ENCODE data around the gene CHD5. TPM values are rescaled to one million over a fixed set of nuclear protein-coding genes. Genes with fewer than 3 reads are reported as not detected.

The CHD5 gene
- total and polyA plus RNA-seq, 7 experiments from 2014 or later = 0.14 to 2.8 (median 0.37) TPM; not detected in 2

- no peak overlapping the region for H3K4me3 ChIP-seq (ENCODE audit: low read length)
- H3K36me3 ChIP-seq (ENCODE audit: control insufficient read depth in 2 of 3, insufficient read depth in 3 of 3, low read length in 3 of 3) = no peaks in the 10 kb centered on the region
- POLR2A ChIA-PET = no interaction called here
- H3K36me3 Mint-ChIP-seq = peaks cover 0 to 5% (median 4%) of the 10 kb centered on the region in 5 donors
- ATAC-seq = no peak
- H3K4me1 ChIP-seq (ENCODE audit: control insufficient read depth in 2 of 2, insufficient read depth in 2 of 2, low read length in 2 of 2) = no peaks in the 10 kb centered on the region
- H3K27me3 ChIP-seq (ENCODE audit: control insufficient read depth in 2 of 2, insufficient read depth in 2 of 2, low read length in 2 of 2) = no peaks in the 10 kb centered on the region
- DNase-seq = no peak
- peaks cover 0 to 5% (median 0%) of the 10 kb centered on the region in 3 experiments for H3K9me3 ChIP-seq (ENCODE audit: control insufficient read depth in 2 of 3, low read length in 3 of 3)
- intact Hi-C loops (cut with micrococcal nuclease) = no loop called here
- peaks cover 0 to 11% (median 4%) of the 10 kb centered on the region in 11 donors for H3K9me3 Mint-ChIP-seq
- peaks cover 0 to 6% (median 0%) of the 10 kb centered on the region in 7 donors for H3K4me1 Mint-ChIP-seq
- CTCF ChIA-PET = interaction anchor here (0.6 kb wide), 1 partner anchor 99 kb away, joined by 6 read pairs; no protein-coding TSS in a partner anchor
- H3K4me3 Mint-ChIP-seq = no peak overlapping the region
- no peak overlapping the region for H3K27ac Mint-ChIP-seq
- H3K27me3 Mint-ChIP-seq = no peaks in the 10 kb centered on the region
- no peak overlapping the region for H3K27ac ChIP-seq (ENCODE audit: low read depth, low read length)
Measured at GRCh38 chr1:6136516-6137220, 43.5 kb downstream of the CHD5 start.

GRCh38 chr1:6134741-6135510 is 45.2 kb downstream of the CHD5 start:
- ChIA-PET POLR2A (no interaction called here), CTCF (no interaction called here)
- Mint-ChIP-seq H3K9me3 (peaks cover 0 to 11% (median 4%) of the 10 kb centered on the region in 11 donors), H3K36me3 (peaks cover 0 to 5% (median 4%) of the 10 kb centered on the region in 5 donors), H3K27ac (no peak overlapping the region), H3K4me1 (peaks cover 0 to 6% (median 0%) of the 10 kb centered on the region in 7 donors), H3K27me3 (no peaks in the 10 kb centered on the region), H3K4me3 (no peak overlapping the region)
- Histone ChIP-seq H3K4me3 (ENCODE audit: low read length) (no peak overlapping the region), H3K4me1 (ENCODE audit: control insufficient read depth in 2 of 2, insufficient read depth in 2 of 2, low read length in 2 of 2) (no peaks in the 10 kb centered on the region), H3K27me3 (ENCODE audit: control insufficient read depth in 2 of 2, insufficient read depth in 2 of 2, low read length in 2 of 2) (no peaks in the 10 kb centered on the region), H3K36me3 (ENCODE audit: control insufficient read depth in 2 of 3, insufficient read depth in 3 of 3, low read length in 3 of 3) (no peaks in the 10 kb centered on the region), H3K9me3 (ENCODE audit: control insufficient read depth in 2 of 3, low read length in 3 of 3) (peaks cover 0 to 5% (median 0%) of the 10 kb centered on the region in 3 experiments), H3K27ac (ENCODE audit: low read depth, low read length) (no peak overlapping the region)
- intact Hi-C loops (cut with micrococcal nuclease) = no loop called here
- DNase-seq = no peak
- ATAC-seq = no peak

GRCh38 chr1:6134206-6134605 is 45.9 kb downstream of the CHD5 start:
- no peak overlapping the region for H3K4me3 Mint-ChIP-seq
- intact Hi-C loops (cut with micrococcal nuclease) = no loop called here
- H3K4me1 ChIP-seq (ENCODE audit: control insufficient read depth in 2 of 2, insufficient read depth in 2 of 2, low read length in 2 of 2) = no peaks in the 10 kb centered on the region
- H3K36me3 ChIP-seq (ENCODE audit: control insufficient read depth in 2 of 3, insufficient read depth in 3 of 3, low read length in 3 of 3) = no peaks in the 10 kb centered on the region
- ATAC-seq (no peak), DNase-seq (no peak)
- H3K9me3 Mint-ChIP-seq = peaks cover 0 to 11% (median 4%) of the 10 kb centered on the region in 11 donors
- H3K9me3 ChIP-seq (ENCODE audit: control insufficient read depth in 2 of 3, low read length in 3 of 3) = peaks cover 0 to 5% (median 0%) of the 10 kb centered on the region in 3 experiments
- no peaks in the 10 kb centered on the region for H3K27me3 ChIP-seq (ENCODE audit: control insufficient read depth in 2 of 2, insufficient read depth in 2 of 2, low read length in 2 of 2)
- no peak overlapping the region for H3K4me3 ChIP-seq (ENCODE audit: low read length)
- peaks cover 0 to 6% (median 0%) of the 10 kb centered on the region in 7 donors for H3K4me1 Mint-ChIP-seq
- ChIA-PET POLR2A (no interaction called here), CTCF (no interaction called here)
- peaks cover 0 to 5% (median 4%) of the 10 kb centered on the region in 5 donors for H3K36me3 Mint-ChIP-seq
- no peak overlapping the region for H3K27ac ChIP-seq (ENCODE audit: low read depth, low read length)
- no peaks in the 10 kb centered on the region for H3K27me3 Mint-ChIP-seq
- no peak overlapping the region for H3K27ac Mint-ChIP-seq

GRCh38 chr1:6133146-6133895 is 46.8 kb downstream of the CHD5 start:
- H3K4me3 ChIP-seq (ENCODE audit: low read length) = no peak overlapping the region
- intact Hi-C loops (cut with micrococcal nuclease) = no loop called here
- no peaks in the 10 kb centered on the region for H3K27me3 ChIP-seq (ENCODE audit: control insufficient read depth in 2 of 2, insufficient read depth in 2 of 2, low read length in 2 of 2)
- Mint-ChIP-seq H3K9me3 (peaks cover 0 to 11% (median 4%) of the 10 kb centered on the region in 11 donors), H3K27me3 (no peaks in the 10 kb centered on the region), H3K36me3 (peaks cover 0 to 5% (median 4%) of the 10 kb centered on the region in 5 donors), H3K27ac (no peak overlapping the region), H3K4me3 (no peak overlapping the region), H3K4me1 (peaks cover 0 to under 1% (median 0%) of the 10 kb centered on the region in 7 donors)
- POLR2A ChIA-PET = no interaction called here
- no peak overlapping the region for H3K27ac ChIP-seq (ENCODE audit: low read depth, low read length)
- no peak for DNase-seq
- H3K36me3 ChIP-seq (ENCODE audit: control insufficient read depth in 2 of 3, insufficient read depth in 3 of 3, low read length in 3 of 3) = no peaks in the 10 kb centered on the region
- H3K9me3 ChIP-seq (ENCODE audit: control insufficient read depth in 2 of 3, low read length in 3 of 3) = peaks cover 0 to 5% (median 0%) of the 10 kb centered on the region in 3 experiments
- CTCF ChIA-PET = no interaction called here
- ATAC-seq = no peak
- no peaks in the 10 kb centered on the region for H3K4me1 ChIP-seq (ENCODE audit: control insufficient read depth in 2 of 2, insufficient read depth in 2 of 2, low read length in 2 of 2)

- H3K27me3 Mint-ChIP-seq = peaks cover 0 to 5% (median 0%) of the 10 kb centered on the region in 5 donors
- Histone ChIP-seq H3K36me3 (ENCODE audit: control insufficient read depth in 2 of 3, insufficient read depth in 3 of 3, low read length in 3 of 3) (no peaks in the 10 kb centered on the region), H3K27ac (ENCODE audit: low read depth, low read length) (no peak overlapping the region), H3K27me3 (ENCODE audit: control insufficient read depth in 2 of 2, insufficient read depth in 2 of 2, low read length in 2 of 2) (no peaks in the 10 kb centered on the region), H3K4me3 (ENCODE audit: low read length) (no peak overlapping the region), H3K4me1 (ENCODE audit: control insufficient read depth in 2 of 2, insufficient read depth in 2 of 2, low read length in 2 of 2) (peaks cover 0 to 3% of the 10 kb centered on the region in 2 donors), H3K9me3 (ENCODE audit: control insufficient read depth in 2 of 3, low read length in 3 of 3) (peaks cover 0 to 5% (median 0%) of the 10 kb centered on the region in 3 experiments)
- H3K36me3 Mint-ChIP-seq = peaks cover 0 to 5% (median 4%) of the 10 kb centered on the region in 5 donors
- H3K4me1 Mint-ChIP-seq = peaks cover 0 to 8% (median 0%) of the 10 kb centered on the region in 7 donors
- ChIA-PET CTCF (no interaction called here), POLR2A (no interaction called here)
- no peak overlapping the region for H3K4me3 Mint-ChIP-seq
- intact Hi-C loops (cut with micrococcal nuclease) = no loop called here
- no peak for ATAC-seq
- H3K9me3 Mint-ChIP-seq = peaks cover 0 to 11% (median 4%) of the 10 kb centered on the region in 11 donors
- DNase-seq = no peak
- H3K27ac Mint-ChIP-seq = no peak overlapping the region
Measured at GRCh38 chr1:6131561-6131960, 48.6 kb downstream of the CHD5 start.

GRCh38 chr1:6130596-6130995 is 49.5 kb downstream of the CHD5 start:
- CTCF ChIA-PET = no interaction called here
- no peak for ATAC-seq
- POLR2A ChIA-PET = no interaction called here

More at GRCh38 chr1:6130596-6130995, 49.5 kb downstream of the CHD5 start:
- Mint-ChIP-seq H3K4me3 (no peak overlapping the region), H3K27me3 (peaks cover 0 to 6% (median 0%) of the 10 kb centered on the region in 5 donors), H3K9me3 (peaks cover 0 to 11% (median 4%) of the 10 kb centered on the region in 11 donors), H3K36me3 (peaks cover 0 to 5% (median 4%) of the 10 kb centered on the region in 5 donors), H3K4me1 (peaks cover 0 to 8% (median 0%) of the 10 kb centered on the region in 7 donors), H3K27ac (no peak overlapping the region)
- DNase-seq = no peak
- Histone ChIP-seq H3K27me3 (ENCODE audit: control insufficient read depth in 2 of 2, insufficient read depth in 2 of 2, low read length in 2 of 2) (no peaks in the 10 kb centered on the region), H3K4me3 (ENCODE audit: low read length) (no peak overlapping the region), H3K36me3 (ENCODE audit: control insufficient read depth in 2 of 3, insufficient read depth in 3 of 3, low read length in 3 of 3) (no peaks in the 10 kb centered on the region), H3K4me1 (ENCODE audit: control insufficient read depth in 2 of 2, insufficient read depth in 2 of 2, low read length in 2 of 2) (peaks cover 0 to 3% of the 10 kb centered on the region in 2 donors), H3K27ac (ENCODE audit: low read depth, low read length) (no peak overlapping the region), H3K9me3 (ENCODE audit: control insufficient read depth in 2 of 3, low read length in 3 of 3) (peaks cover 0 to 5% (median 0%) of the 10 kb centered on the region in 3 experiments)
- intact Hi-C loops (cut with micrococcal nuclease) = no loop called here
